Measurements from ENCODE around the gene IRS2.

DNA sequence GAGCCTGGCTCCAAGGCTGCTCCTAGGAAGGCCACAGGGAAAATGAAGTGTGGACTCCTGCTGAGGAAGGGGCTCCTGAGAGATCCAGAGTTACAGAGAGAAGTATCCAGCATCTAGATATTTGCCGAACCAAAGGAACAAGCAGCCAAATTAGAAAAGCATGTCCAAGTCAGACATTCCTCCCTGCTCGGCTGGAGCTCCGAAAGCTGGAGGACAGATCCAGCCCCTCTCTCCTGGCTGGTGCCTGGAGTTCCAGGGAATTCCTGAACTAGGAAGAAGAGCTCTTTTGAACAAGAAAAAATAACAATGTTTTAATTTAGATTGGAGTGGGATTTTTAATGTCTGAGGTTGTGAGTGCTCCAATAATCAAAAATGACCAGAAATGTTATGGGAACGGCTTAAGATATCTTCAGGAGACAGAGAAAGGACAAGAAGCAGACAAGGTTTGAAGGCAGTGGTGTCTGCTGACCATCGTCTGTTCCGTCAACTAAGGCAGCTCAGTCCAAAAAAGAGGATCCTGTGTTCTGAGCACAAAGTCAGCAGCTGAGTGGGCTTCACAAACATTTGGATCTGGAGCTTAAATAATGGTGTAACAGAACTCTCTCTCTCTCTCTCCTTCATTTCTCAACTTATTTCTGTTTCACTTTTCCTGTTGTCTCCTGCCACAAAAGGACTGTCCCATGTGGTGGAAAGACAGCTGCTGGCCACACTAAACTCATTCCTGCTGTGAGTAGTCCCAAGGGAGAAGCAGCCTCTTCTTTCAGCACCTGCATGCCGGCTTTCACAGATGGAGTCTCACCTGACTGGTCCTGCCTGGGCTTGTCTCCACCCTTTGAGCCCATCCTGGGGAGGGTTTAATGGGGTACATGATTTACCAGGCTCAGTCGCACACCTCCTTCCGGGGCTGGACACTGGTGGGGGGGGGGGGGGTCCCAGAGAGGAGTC is 31.5 kb upstream of the IRS2 start:
- TF ChIP-seq POLR2A (IDR thresholded peaks at IDR 0.05), result no peak
- TF ChIP-seq, protein P1, sequence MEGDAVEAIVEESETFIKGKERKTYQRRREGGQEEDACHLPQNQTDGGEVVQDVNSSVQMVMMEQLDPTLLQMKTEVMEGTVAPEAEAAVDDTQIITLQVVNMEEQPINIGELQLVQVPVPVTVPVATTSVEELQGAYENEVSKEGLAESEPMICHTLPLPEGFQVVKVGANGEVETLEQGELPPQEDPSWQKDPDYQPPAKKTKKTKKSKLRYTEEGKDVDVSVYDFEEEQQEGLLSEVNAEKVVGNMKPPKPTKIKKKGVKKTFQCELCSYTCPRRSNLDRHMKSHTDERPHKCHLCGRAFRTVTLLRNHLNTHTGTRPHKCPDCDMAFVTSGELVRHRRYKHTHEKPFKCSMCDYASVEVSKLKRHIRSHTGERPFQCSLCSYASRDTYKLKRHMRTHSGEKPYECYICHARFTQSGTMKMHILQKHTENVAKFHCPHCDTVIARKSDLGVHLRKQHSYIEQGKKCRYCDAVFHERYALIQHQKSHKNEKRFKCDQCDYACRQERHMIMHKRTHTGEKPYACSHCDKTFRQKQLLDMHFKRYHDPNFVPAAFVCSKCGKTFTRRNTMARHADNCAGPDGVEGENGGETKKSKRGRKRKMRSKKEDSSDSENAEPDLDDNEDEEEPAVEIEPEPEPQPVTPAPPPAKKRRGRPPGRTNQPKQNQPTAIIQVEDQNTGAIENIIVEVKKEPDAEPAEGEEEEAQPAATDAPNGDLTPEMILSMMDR (IDR thresholded peaks at IDR 0.05), result no peak
- no peak for TF ChIP-seq POLR2AphosphoS5 (IDR thresholded peaks at IDR 0.05)
- TF ChIP-seq EP300 (IDR thresholded peaks at IDR 0.05), result no peak

Measured in upper lobe of left lung (tissue), 4 donors.